Tongue (tissue), 3 donors: ENCODE measurements around the gene BEGAIN. TPM values are rescaled to one million over a fixed set of nuclear protein-coding genes. Genes with fewer than 3 reads are reported as not detected.
"Not testable (repeated sequence)": the region's sequence is repeated elsewhere in the genome, so short reads cannot be mapped to it uniquely, and the experiment has no call there.

Source experiments
- DNase-seq: peaks from one replicate; pipeline ENCODE4 v3.0.0-alpha.2; 2015
- small RNA-seq: library from RNA; depleted of rRNA; stranded (forward); fragments of <200 nt; gene quantifications from one replicate; pipeline ENCODE3, GENCODE V24; 2014; ENCODE audit warnings: low replicate concordance
- total RNA-seq: library from RNA; depleted of rRNA; stranded (reverse); fragments of >200 nt; gene quantifications from one replicate; pipeline ENCODE4 v1.2.3, GENCODE V29; 2014

The BEGAIN gene
- total RNA-seq, 1 donor from 2014 or later = 3.3 TPM

DNA sequence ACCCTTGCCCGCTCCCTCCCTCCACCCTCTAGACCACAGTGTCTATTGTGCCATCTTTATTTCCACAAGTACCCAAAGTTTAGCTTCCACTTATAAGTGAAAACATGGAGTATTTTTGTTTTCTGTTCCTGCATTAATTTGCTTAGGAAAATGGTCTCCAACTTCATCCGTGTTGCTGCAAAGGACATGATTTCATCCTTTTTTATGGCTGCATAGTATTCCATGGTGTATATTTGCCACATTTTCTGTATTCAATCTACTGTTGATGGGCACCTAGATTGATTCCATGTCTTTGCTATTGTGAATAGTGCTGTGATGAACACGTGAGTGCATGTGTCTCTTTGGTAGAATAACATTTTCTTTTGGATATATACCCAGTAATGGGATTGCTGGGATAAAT lies 81.2 kb downstream of the BEGAIN start:
- DNase-seq = not testable (repeated sequence)

DNA sequence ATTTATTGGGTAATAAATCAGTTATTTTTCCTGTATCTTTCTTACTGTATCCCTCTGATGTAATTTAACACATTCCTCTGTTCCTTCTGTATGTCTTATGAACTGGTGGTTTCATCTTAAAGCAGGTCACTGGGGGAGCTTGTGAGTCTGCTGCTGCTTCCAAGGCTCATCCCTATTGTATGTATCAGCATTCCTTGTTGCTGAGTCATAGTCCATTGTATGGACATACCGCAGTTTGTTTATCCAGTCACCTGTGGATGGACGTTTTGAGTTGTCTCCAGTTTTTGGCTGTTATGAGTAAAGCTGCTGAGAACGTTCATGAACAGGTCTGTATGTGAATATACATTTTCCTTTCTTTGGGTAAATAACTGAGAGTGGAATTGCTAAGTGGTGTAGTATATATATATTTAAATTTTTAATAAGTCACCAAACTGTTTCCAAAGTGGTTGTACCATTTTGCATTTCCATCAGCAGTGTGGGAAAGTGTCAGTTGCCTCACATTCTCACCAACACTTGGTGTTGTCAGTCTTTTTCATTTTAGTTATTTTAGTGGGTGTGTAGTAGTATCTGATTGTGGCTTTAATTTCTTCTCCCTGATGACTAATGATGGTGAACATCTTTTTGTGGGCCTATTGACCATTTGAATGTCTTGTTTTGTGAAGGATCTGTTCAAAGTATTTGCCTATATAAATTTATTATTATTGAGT lies 82.7 kb downstream of the BEGAIN start:
- DNase-seq = no peak

DNA sequence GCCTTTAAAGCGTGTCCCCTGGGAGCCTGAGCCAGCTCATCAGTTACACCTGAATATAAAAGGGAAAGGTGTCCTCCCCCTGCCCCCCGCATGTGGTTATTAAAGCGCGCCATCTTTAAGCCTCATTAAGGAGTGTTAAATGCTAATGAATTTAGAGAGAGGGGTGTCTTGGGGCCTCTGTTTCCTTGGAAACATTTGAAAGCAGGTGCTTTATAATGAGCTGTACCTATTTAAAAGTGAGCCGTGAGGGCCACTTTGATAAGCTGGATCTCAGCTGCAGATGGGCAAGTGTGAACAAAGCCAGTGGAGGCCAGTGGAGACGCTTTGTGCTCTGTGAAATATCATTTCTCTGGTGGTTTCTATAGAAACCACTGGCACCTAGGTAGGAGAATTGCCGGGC lies 84.0 kb downstream of the BEGAIN start:
- DNase-seq = no peak

DNA sequence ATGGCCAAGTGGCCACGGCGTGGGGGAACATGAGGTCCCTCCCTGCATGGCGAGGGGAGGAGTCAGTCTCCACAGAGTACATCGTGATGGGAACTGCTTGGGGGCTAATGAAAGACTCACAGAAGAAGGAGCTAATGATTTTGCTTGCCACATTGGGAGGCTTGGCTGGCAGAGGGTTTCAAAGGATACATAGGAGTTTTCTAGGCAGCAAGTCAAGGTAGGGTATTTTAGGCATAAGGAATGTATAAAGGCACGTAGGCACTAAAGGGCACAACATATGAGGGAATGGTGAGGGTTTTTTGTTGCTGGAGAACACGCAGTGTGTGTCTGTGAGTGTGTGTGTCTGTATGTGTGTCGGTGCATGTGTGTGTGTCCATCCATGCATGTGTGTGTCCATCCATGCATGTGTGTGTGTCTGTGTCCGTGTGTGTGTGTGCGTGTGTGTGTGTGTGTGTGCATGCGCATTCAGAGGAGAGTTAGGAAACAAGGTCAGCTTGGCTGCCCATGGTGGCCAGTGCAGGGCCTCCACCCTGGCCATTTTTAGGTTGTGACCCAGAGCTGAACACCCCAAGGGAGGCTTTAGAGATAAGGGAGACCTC lies 84.5 kb downstream of the BEGAIN start:
- DNase-seq = no peak

- no peak for DNase-seq
Observed at GRCh38 chr14:100500128-100500527, 87.1 kb downstream of the BEGAIN start.

- no peak for DNase-seq
Observed at GRCh38 chr14:100498068-100498467, 89.1 kb downstream of the BEGAIN start.

- DNase-seq = no peak
Observed at GRCh38 chr14:100495917-100496316, 91.3 kb downstream of the BEGAIN start.

- no peak for DNase-seq
Observed at GRCh38 chr14:100494645-100495044, 92.6 kb downstream of the BEGAIN start.

GRCh38 chr14:100490252-100490651 lies 97.0 kb downstream of the BEGAIN start:
- no peak for DNase-seq

DNA sequence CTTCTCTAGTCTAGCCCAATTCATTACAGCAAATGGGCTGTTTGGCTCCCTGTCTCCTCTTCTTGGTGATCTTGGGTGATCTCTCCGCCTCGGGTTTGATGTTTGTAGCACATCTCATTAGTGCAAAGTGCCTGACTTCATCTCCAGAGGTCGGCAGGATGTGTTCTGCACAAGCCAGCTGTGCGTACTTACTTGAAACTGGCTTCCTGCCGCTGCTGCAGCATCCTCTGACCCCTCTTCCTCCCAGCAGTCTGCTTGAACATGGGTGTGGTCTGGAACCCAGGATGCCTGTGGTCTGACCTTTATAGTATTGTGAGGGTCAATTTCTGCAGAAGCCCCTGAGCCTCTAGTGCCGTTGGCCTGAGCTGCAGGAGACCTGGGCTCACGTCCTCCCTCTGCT lies 99.2 kb downstream of the BEGAIN start:
- no peak for DNase-seq

- DNase-seq = no peak
Observed at GRCh38 chr14:100487304-100487703, 99.9 kb downstream of the BEGAIN start.

Small RNAs within 50 kb of the gene (small RNA-seq; reads per million reads assigned to genes)
- not detected for gene RN7SKP92

Other genes with a start within 250 kb of the BEGAIN start
- gene WDR25, start 210.9 kb downstream of the BEGAIN start, total RNA-seq = 8.1 TPM
- 1,117 TPM for gene DLK1, start 139.5 kb upstream of the BEGAIN start, total RNA-seq
- gene MEG3, start 238.7 kb upstream of the BEGAIN start, total RNA-seq = 1,377 TPM